Measurements from ENCODE around the gene SLC2A4. TPM values are rescaled to one million over a fixed set of nuclear protein-coding genes. Genes with fewer than 3 reads are reported as not detected.
"Not testable (repeated sequence)": the region's sequence is repeated elsewhere in the genome, so short reads cannot be mapped to it uniquely, and the experiment has no call there.

Gene SLC2A4
- total RNA-seq, 1 experiment from 2014 or later: not detected

DNA sequence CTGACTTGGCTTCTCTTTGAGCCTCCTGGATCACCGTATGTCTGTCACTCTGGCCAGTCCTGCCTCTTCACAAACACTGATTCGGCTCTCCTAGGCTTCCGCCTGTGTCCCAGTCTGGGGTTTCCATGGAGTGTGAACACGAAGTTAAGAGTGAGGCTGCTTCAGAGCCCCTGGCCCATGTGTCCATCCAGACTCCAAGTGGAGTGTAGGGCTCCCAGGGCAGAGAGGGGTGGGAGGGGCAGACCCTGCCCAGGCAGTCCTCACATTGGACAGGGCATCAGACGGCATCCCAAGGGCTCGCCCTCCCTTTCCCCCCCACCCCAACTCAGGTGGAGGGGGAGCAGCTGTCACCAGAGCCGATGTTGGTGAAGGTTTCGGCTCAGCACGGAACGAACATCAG lies 37.7 kb upstream of the SLC2A4 start:
- not testable (repeated sequence) for DNase-seq (ENCODE audit: extremely low read depth, low read depth)

DNA sequence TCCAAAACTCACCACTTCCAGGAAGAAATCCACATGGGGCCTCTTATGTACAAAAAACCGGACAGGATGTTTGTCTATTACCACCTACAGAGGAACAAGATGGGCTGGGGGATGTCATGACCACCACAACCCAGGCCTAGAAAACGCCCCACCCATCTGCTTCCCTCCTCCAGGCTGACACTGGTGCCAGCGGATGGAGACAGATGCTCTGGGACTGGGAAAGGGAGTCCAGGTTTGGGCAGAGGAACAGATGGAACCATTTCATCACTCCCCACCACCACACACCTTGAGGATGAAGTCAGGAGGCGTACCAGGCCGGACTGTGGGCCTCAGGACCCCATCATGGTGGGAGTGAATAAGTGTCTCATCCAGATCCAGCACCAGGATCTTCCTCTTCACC lies 34.7 kb upstream of the SLC2A4 start:
- DNase-seq (ENCODE audit: extremely low read depth, low read depth): no peak

DNA sequence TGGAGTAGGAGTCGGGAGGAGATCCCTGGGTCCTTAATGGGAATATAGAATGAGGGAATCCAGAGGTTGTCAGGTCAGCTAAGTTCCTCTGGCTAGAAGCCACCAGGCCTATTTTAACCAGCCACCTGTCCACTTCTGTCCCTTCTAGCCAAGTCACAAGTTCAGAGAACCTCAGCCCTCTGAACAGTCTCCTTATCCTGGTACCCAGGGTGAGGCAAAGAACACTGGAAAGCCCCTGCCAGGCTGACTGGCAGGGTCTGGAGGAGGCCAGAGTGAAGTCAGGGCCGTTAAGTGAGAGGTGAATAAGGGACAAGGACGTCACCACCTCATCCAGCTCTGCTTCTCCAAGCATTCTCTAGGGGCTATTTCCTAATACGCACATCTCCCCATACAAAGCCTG lies 32.7 kb upstream of the SLC2A4 start:
- no peak for DNase-seq (ENCODE audit: extremely low read depth, low read depth)

DNA sequence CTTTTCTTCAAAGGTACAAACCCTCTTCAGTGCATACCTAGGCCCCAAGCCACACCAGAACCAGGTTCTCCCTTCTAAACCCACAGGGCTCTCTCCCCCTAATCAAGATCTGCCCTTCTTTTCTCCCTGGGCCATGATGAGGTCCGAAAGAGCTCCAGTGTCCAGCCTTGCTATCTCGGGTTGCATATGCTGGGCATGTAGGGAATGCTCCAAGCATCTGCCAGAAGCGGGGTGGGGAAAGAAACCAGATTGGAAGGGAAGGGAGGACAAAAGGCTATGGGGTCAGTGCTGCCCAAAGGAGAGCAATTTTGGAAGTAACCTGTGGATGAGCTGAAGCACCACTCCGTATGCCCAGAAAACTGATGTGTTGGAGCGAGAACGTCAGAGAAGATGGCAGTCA lies 32.3 kb upstream of the SLC2A4 start:
- DNase-seq (ENCODE audit: extremely low read depth, low read depth): no peak

DNA sequence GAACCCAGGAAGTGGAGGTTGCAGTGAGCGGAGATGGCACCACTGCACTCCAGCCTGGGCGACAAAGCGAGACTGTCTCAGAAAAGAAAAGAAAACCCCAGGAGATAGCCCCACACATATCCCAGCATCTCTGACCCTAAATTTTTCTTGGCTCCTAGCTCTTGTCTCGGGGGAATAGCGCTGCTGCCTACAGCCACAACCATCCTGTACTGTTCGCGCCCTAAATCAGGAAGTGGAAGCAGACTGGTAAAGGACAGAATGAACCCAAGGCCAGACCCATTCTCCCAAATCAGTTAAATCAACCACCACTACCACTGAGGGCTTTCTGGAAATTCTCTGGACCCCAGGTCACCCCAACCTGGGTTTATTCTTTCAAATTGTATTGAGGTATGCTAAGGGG lies 31.7 kb upstream of the SLC2A4 start:
- no peak for DNase-seq (ENCODE audit: extremely low read depth, low read depth)

DNA sequence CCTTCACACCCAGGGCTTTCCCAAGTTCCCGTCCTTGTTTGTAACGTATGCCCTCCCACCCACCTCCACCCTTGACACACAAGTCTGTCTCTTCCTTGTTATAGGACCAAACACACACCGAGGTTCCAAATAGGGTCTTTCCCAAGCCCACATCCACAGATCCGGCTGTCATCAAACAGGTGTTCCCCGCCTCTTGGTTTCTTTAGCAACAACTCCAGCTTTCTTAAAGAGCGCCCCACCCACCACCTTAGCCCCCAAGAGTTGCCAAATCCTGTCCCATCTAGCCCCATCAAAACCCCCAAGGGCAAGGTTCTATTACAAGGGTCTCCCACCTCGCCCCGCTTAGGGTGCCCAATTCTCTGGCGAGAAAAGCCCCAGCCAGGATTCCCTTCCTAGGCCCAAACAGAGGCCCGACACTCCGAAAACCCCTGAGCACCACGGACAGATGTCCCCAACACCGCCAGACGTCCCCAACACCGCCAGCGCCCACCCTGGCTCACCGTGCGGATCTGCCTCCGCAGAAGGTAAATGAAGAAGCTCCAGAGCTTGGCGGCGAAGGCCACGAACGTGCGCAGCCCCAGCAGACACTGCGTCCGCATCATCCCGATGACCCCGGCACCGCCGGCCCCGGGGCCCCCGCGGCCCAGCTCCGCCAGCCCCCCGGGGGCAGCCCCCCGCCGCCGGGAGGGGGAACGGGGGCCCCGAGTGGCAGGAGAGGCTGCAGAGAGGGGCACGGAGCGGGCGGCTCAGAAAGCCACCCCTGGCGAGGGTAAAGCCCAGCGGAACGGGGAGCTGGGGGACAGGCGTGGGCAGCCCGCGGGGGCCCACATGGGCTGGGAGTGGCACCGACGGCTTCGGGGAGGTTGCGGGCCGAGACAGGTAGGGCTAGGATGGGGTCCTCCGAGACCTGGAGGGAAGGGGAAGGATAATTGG lies 30.6 kb upstream of the SLC2A4 start:
- no peak for DNase-seq (ENCODE audit: extremely low read depth, low read depth)

DNA sequence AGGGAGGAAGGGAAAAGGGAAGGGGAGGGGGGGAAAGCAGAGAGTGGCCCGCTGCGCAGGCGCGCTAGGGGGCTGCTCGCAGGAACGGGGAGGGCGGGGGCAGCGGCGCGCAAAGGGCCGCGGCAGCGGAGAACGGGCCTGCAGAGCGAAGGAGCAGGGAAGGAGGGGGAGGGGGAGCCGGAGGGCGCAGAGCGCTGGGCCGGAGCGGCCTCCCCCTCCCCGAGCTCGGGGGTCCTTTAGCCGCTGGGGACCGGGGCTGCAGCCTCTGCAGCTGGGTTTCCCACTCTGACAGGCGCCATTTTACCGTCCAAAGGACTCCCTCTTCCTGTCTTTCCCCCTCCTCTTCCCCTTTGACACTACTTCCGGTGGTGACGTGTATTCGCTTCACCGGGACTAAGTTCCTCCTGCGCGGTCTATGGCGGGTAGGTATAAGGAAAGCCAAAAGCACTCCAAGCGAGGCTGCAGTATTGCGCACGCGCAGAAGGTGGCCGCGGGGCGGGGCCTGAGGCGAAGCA lies 29.8 kb upstream of the SLC2A4 start, which contains the start of gene CTDNEP1:
CTDNEP1 (minus strand) TSS at position 74 of the 515 bp plus-strand sequence. CDS start 438 bp downstream, outside the sequence.
- peak; percentile 100 for DNase-seq (ENCODE audit: extremely low read depth, low read depth)

DNA sequence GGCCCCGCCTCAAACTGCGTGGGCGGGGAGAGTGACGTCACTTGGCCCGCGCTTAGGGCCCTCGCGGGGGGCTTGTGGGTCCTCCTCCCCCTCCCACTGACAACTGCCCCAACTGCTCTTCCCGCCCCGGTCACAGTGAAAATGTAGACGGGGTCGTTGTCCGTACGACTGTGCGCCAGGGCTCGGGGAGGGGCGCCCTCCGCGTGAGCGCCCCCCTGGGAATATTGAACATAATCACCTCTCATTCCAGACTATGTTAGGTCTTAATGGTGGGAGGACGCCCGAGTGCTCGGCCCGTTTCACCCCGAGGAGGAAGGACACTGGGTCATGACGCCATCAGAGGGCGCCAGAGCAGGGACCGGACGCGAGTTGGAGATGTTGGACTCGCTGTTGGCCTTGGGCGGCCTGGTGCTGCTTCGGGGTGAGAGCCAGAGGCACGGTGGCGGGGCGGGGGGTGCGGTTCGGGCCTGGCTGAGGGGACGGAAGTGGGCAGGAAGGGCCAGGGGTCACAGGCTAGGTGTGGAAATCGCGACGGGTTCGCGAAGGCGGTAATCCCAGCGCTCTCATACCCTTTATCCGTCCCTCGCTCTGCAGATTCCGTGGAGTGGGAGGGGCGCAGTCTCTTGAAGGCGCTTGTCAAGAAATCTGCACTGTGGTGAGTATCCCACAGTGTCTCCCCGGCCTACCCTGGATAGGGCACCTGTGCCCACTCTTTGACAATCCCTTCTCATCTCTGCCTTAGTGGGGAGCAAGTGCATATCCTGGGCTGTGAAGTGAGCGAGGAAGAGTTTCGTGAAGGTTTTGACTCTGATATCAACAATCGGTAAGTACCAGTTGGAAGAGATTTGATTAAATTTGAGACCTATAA lies 29.1 kb upstream of the SLC2A4 start, which contains the start of gene ELP5:
ELP5 (plus strand) TSS at position 40 of the 868 bp plus-strand sequence; CDS start at position 376, 336 bp downstream.
- peak; percentile 95 for DNase-seq (ENCODE audit: extremely low read depth, low read depth)

DNA sequence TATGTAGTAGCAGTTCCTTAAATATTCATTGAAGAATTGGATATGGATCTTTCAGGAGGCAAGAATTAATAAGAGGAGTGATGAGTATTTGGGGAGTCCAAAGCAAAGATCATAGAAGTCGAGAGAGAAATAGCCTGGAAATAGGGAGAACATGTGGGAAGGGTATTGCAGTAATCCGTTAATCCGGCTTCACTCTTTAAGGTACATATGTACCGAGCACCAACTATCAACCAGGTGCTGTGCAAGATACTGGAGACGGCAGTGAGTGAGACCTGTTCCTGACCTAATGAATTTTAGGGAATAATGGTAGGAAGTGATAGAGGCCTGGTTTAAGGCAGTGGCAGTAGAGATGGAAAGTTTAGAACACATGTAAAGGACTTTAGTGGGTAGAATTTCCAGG lies 28.4 kb upstream of the SLC2A4 start:
- no peak for DNase-seq (ENCODE audit: extremely low read depth, low read depth)

DNA sequence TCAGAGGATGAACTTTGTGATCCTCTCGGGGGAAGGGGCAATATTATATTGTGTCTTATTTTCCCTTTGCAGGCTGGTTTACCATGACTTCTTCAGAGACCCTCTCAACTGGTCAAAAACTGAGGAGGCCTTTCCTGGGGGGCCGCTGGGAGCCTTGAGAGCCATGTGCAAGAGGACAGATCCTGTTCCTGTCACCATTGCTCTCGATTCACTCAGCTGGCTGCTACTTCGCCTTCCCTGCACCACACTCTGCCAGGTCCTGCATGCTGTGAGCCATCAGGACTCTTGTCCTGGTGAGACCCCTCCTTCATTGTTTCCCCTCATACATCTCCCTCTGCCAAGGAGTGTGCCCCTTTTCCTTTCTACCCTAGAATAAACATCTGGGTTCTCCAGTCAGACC lies 27.0 kb upstream of the SLC2A4 start:
- no peak for DNase-seq (ENCODE audit: extremely low read depth, low read depth)

DNA sequence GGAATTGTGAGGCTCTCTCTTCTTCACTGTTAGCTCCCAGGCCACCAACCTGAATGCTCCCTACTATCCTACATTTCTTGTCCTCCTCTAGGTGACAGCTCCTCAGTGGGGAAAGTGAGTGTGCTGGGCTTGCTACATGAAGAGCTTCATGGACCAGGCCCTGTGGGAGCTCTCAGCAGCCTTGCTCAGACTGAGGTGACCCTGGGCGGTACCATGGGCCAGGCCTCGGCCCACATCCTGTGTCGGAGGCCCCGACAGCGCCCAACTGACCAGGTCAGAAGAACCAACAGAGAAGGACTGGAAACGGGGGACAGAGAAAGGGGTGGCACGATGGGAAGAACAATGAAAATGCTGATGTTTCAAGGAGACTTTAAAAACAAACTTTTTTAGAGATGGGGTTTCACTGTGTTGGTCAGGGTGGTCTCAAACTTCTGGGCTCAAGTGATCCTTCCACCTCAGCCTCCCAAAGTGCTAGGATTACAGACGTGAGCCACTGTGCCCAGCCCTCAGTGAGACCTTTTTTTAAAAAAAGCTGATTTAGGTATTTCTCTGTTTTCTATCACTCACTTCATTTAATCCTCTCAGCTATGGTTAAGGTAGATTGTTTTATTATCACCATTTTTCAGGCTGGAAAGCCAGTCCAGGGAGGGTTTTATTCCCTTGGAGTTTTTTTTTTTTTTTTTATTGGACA lies 24.6 kb upstream of the SLC2A4 start:
- DNase-seq (ENCODE audit: extremely low read depth, low read depth): no peak

DNA sequence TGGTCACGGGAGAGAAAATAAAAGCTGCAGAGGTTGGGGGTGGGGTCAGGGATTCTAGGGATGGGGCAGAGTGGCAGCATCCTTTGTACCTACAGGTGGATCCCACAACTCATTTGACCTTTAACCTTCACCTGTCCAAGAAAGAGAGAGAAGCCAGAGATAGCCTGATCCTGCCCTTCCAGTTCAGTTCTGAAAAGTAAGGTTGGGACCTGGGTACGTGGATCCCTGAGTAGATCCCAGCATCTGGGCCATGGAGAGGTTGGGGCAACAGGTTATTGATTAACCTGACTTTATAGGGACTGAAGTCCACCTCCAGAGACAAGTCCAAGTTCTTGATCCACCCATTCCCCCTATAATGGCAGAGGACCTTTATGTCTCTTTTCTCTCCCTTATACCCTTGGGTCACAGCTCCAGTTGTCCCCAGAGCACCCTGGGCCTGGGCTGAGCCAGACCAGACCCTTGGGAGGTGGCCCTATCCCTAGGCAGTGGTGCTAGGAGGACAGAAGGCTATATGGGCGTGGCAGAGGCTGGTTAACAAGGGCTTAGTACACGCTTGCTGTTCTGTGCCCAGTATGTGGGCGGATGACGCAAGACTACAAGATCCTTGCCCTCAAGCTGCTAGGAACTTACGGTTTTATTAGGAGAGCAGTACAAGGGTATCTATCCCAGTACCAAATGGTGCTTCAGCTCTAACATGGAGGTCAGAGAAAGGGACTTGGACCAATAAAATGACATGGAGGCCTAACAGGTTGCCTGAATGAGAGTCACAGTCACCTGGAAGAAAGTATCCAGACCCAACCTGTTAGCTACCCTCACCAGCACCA lies 22.6 kb upstream of the SLC2A4 start:
- DNase-seq (ENCODE audit: extremely low read depth, low read depth): peak; percentile 52

DNA sequence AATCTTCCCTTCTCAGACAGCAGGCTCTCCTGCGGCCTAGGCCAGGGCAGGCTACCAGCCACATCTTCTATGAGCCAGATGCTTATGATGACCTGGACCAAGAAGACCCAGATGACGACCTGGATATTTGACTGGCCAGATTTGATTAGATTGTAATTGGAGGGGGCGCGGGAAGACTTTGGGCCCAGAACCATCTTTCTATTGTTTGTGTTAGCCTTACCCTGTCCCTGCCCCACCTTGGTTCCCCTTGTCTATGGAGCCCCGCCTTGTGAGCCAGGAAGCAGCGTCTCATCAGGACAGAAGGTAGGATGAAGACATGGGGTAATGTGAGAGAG lies 22.0 kb upstream of the SLC2A4 start:
- no peak for DNase-seq (ENCODE audit: extremely low read depth, low read depth)

DNA sequence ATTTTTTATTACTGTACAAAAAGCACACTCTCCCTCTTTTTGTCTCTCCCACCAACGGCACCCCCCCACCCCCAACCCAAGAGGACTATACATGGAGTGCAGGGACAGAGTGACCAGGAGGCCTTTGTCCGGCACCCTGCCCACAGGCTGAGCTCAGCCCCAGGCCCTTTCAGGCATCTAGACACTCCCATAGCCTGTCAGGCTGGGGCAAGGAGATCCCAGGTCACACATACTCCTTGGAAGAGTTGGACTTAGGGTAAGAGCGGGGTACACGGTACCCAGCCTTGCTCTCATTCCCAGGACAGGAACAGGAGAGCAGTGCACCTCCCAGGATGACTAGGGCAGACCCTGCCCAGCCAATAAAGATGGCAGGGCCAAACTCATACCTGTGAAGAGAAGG lies 21.4 kb upstream of the SLC2A4 start:
- no peak for DNase-seq (ENCODE audit: extremely low read depth, low read depth)

DNA sequence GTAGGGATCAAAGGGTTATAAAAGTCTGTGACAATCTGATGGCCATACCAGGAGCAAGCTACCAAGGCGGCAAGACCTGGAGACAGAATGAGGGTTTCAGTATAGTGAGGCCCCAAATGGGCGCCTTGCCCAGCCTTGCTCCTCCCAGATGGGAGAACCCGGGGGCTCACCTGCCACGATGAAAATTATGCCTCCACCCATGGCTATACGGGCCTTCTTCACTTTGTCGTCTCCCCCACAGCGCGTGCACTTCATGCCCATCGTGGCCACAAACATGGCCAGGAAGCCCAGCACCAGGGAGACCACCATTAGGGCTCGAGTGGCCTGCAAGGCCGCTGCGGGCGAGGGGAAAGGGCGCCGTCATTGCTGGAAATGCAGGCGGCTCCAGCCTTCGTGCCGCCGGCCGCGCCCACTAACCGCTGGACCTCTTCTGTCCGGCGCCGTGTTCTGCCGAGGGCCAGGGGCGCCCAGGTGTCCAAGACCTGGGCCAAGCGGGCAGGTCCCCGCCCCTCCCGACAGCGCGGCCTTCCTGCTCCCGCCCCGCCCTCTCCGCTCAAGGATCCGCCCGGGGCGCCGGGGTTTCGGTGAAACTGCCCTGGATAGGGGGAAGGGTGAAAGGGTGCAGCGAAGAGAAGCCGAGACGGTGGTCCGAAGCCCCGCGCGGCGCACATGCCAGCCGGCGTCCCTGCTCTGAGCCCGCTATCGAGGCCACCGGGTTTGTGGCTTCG lies 20.7 kb upstream of the SLC2A4 start:
- no peak for DNase-seq (ENCODE audit: extremely low read depth, low read depth)

DNA sequence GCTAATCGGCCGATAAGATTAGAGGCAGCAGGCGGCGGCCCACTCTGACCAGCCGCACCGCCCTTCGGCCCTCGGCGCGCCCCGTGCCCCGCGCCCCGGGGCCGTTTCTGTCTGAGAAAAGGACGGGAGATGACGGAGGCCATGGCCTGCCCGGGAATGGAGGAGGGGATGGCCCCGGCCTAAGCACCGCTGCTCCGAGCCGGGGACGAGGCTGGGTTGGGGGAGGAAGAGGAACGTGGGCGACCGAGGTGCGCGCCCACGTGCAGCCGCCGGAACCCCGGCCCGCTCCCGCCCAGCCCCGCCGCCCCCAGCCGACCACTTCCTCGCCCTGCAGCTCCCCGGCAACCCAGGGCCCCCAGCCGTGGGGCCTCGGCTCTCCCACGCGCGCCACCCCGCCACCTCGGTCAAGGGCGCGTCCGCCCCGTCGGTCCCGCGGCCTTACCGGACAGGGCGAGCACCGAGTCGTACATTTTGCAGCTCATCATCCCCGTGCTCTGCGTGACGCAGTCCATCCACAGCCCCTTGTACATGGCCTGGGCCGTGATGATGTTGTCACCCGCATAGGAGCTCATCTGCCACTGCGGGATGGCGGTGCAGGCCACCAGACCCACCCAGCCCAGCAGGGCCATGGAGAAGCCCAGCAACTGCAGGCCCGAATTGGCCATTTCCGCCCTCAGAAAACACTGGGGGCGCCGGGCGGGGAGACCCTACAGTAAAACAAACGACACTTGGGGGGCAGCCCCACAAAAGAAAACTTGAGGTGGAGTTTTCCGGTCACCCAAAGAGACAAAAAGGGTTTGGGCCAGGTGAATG lies 19.9 kb upstream of the SLC2A4 start:
- no peak for DNase-seq (ENCODE audit: extremely low read depth, low read depth)

DNA sequence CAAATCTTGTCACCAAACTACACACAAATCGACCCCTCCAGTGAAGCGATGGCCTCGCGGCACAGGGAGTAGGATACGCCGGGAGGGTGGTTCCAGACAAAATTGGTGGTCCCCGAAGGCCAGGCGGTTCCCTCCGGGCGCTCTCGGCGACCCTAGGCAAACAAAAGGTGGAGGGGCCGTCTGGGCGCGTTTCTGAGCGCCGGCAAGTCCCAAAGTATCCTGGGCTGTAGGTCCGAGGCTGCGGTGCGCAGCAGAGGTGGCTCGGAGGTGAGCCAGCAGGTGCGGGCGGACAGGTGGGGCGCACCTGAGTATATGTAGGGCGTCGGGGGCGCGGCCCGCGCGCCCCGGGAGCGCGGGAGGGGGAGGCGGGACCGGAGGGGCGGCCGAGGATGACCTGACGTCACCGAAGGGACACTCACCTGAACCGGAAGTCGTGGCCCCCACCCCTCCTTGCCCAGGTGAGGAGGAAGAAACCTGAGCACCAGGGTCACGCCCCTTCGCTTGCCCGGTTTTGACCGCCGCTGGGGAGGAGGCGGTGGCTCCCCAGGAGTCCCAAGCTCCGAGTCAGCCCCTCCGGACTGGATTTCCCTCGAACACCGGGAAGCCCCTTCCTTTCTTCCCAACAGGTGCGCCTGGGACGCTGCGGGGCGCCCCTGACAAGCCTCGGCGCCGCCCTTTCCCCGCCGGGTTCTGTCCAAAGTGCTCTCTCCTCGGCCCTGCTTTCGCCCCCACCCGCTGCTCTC lies 19.2 kb upstream of the SLC2A4 start, which contains the start of gene CLDN7:
CLDN7 (minus strand) TSS at position 287 of the 743 bp plus-strand sequence. CDS start 435 bp downstream, outside the sequence.
- DNase-seq (ENCODE audit: extremely low read depth, low read depth): no peak
